GF-D8 (cell line): ENCODE measurements around the gene CA5A.
"Not testable (repeated sequence)": the region's sequence is repeated elsewhere in the genome, so short reads cannot be mapped to it uniquely, and the experiment has no call there.

Source experiments
- DNase-seq: peaks from one replicate; lab custom pipeline; 2025; lab: John Stamatoyannopoulos, UW

The CA5A gene

DNA sequence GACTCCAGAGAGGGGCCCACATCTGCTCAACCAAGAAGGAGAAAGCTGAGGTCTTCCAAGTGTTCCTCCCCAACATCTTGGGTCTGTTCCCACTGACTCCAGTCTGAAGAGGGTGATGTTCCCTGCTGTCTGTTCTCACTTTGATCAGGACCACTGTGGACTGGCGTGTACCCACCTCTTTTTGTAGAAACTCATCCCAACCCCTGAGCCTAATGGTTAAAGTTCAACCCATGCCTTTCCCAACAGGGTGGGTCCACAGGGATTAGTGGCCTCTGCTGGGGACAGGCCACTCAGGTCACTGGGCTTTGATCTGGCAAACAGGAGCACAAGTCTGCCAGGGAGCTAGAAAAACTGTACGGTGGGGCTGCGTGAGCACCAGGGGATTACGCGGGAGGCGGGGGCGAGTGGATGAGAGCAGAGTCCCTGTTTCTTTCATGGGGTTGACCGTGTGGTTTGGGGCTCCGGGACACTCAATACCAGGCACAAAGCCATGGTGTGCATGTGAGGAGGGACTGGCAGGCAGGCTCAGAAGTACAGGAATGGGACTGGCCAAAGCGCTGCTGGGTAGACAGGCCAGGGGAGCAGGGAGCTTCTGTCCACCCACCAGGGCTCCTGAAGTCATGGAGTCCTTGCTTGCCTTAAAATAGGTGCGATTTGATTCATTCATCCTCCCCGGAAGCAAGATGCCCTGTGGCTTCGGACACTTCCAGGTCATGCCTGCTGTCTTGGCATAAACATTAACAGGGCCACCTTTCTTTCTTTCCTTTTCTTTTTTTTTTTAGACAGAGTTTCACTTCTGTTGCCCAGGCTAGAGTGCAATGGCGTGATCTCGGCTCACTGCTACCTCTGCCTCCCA, at the start of gene CA5A:
Gene CA5A (minus strand): TSS at position 155 of the 856 bp plus-strand sequence. CDS start 79 bp downstream, at position 76.
- no peak for DNase-seq

DNA sequence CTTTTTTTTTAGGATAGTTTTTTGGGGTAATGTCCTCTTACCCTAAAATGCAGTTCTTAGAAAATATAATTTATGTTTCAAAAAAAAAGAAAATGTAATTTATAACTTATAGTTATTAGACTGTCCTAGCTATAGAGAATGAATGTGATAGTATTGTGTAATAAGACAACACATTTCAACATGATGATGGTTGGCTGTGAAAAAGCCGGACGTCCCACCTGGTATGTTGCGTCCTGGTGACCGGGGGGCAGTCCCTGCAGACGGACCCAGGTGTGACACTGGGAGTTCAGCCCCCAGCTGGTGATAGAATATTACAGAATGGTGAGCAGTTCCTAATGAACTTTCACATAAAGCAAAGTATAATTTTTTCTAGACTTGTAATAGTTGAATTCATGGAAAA, 49.2 kb upstream of the CA5A start:
- DNase-seq: not testable (repeated sequence)

DNA sequence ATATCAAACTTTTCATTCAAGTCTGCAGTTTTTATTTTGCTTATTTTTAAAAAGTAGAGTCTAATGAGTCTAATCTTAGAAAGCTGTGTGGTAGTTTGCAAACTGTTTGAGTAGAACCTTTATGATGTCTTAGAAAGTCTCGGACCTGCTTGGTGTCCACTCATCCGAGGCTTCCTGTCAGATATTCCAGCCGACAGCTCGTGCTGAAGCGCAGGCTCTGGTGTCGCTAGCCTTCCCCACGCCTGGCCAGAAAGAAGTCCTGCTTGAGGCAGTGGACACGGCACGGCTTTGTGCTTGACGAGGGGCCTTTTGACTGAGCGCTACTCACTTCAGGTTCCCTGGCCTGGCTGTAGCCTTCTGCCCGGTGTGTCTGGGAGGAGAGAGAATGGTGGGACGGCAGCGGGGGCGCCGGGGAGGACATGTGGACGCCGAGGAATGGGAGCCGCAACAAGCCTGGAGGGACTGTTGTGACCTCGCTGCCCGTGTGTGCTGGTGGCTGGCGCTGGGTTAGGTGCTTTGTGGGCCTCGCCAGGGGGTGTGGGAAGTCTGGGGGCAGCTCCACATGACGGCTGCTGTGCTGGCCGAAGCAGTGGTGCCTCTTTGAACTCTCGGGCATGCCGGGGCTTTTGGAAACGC, 48.4 kb upstream of the CA5A start:
- DNase-seq: no peak

DNA sequence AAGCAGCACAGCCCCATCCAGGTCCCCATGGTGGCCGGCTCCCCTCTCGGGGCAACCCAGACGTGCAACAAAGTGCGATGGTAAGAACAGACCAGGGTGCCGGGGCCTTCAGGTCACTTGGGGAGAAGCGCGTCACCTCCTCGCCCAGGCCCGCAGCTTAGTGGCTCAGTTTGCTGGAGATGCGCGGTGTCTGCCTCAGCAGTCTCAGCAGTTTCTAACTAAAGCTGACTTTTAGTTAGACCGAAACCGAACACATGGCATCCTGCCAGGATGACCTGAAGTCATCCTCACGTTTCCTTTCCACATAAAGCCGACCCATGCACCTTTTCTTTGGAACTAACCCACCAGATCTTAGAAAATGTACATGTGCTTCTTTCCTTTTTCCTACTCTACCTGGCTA, 47.9 kb upstream of the CA5A start:
- not testable (repeated sequence) for DNase-seq

DNA sequence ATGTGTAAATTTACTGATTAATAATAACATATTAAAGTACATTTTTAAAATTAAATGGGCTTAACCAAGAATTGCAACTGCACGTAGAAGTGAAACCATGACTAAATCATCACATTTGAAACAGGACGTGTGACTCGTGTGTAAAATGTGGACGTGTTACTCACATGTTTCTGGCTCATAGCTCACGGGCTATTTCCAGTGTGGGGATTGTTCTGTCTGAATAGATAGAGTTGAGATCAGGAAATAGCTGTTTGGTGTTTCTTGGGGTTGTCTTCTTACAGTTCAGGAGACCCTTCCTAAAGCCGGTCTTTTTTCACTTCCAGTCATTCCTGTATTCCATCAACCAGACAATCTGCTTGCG, 47.4 kb upstream of the CA5A start:
- DNase-seq: not testable (repeated sequence)

DNA sequence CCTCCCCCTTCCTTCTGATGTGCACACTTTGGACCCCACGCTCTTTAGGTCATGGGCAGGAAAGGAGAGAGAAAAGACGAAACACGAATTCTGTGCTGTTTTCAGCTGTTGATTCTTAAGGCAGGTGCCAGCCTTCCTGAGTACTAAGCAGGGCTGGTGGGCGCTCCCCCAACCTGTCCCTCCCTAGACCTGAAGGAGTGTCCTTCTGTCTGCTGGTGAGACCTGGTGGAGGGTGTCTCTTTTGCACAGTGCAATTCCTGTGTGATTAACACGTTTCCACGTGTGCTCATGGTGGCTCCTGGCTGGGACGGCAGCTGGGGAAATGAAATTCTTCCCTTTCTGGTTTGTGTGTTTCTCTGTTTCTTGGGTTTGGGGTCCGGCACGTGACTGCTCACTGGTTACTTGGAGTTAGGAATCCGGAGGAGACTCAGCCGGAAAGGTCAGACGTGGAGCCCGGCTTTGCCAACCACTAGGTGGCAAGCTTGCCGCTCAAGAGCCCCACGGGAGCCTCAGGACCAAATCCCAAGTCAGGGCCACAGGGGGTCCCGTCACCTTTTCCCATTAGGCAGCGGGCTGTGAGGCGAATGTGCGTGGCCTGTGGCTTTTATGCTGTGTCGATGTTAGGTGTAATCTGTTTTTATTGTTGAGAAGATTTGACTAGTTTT, 46.9 kb upstream of the CA5A start:
- not testable (repeated sequence) for DNase-seq

DNA sequence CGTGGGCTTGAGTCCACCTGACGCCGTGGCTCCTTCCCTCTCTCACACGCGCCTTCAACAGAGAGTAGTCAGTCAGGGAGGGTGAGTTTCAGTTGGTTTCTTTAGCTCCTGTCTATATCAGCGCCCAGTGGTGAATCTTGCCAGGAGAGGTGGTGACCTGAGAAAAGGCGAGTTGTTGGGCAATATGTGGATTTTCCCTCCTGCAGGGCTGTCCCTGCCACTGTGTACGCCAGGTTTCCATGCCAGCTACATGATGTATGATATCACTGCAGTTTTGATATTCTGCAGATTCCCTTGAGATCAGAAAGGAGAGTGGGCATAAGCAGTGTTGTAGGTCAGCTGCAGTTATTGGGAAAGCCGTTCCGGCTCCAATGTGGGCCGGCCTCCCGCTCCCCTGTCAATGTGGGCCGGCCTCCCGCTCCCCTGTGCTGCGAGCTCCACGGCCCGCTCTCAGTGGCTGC, 46.3 kb upstream of the CA5A start:
- no peak for DNase-seq

DNA sequence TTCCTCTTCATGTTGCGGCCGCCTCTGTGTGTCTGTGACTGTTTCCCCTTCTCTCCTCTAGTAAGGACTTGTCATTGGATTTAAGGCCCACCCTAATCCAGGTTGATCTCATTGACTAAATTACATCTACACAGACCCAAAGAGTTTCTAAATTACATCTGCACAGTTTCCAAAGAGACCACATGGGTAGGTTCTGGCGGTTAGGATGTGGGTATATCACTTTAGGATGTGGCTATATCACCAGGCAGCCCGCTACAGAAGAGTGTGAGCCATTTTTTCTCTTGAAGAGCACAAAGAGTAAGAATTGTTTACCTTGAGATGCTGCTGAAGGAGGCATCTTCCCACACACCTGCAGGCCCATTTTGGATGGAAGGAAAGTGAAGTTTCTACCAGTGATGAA, 45.0 kb upstream of the CA5A start:
- not testable (repeated sequence) for DNase-seq

DNA sequence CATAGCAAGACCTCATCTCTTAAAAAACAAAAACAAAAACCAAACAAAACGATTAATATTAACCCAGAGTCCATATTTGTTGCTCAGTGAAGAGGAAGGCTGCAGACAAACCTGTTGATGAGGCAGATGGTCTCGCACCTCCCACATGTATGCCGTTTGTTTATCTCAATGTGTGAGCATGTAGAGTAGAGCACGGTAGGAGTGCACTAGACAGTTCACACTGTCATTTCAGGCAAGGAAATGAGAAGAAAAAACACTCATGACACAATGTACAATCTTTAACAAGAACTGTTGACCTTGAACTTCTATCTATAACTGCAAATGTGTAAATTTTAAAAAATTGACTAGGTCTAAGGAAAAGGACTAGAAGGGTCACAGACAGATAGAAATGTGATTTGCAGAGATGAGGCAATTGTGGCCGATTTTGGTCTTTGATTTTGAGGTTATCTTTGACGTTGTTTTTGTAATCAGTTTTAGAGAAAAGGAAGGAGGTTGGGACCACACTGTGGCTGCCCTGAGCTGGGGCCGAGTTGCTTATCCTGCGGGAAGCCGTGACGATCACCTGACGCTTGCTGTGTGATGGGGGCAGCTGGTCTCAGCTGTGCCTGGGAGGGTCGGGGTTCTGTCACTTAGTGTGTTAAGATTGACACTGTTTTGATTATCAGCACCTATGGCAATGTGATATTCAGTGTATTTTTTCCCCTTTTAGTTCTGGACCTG, 43.7 kb upstream of the CA5A start:
- not testable (repeated sequence) for DNase-seq

DNA sequence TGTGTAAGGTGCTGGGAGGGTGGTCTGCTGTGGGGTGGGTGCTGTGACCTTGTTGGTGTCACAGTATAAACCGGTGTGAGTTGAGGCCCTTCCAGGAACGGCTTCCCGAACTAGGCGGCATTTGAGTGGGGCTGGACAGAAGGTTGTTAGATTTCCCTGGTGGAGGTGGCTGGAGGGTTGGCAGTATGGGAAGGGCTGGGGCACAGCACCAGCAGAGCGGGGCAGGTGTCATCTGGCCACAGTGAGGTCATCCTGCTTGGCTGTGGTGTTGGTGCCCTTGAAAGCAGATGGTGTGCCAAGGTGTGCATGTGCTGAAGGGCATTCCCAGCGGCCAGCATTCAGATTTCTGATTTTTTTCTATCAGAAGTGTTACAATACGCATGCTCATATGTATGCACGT, 43.0 kb upstream of the CA5A start:
- DNase-seq: no peak

DNA sequence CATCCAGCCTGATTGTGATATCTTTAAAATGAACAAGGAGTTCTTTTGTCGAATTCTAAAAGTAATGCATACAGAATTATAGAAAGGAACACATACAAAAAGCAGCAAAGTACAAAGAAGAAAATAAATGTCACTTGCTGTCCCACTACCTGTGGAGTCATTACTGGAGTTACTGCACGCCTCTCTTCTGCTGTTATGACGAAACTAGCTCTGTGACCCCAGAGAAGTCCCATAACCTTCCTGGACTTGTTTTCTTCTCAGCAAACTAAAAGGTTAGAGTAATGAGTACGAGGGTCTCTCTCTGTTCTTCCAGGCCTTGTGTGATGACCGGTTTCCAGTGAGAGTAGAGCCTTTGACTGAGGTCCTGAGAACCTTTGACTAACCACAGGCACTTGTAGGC, 41.8 kb upstream of the CA5A start:
- no peak for DNase-seq

DNA sequence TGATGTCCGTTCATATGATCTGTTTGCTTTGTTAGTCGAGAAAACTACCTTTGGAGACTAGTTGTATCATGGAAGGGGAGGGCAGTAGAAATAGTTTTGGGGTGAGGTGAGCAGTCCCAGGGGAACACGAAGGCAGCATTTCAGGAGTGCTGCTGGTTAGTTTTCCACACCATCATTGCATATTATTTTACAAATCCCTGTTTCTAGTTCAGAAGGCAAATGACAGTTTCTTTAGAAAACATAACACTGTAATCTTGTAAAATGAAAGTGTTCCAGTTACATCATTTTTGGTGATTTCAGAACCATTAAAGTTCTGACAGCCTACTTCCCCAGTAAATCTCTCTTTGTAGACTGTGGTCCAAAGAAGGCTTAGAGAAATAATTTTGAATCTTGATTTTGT, 40.3 kb upstream of the CA5A start:
- no peak for DNase-seq

DNA sequence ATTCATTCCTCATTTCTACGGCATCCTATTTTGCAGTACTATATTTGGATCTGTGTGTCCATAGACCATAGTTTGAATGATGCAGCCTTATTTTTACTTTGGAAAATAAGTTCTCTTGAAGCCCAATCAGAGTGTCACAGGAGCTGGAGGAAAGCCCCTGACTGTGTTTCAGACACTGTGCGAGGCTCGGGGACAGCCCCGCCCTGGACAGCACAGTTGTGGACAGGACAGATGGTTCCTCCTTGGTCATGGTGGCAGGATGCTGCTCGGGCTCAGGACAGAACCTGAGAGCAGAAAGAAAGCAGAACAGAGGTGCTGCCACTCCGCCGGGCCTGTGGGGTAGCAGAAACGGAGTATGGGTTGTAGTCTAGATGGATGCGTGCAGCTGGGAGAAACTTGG, 37.8 kb upstream of the CA5A start:
- no peak for DNase-seq

DNA sequence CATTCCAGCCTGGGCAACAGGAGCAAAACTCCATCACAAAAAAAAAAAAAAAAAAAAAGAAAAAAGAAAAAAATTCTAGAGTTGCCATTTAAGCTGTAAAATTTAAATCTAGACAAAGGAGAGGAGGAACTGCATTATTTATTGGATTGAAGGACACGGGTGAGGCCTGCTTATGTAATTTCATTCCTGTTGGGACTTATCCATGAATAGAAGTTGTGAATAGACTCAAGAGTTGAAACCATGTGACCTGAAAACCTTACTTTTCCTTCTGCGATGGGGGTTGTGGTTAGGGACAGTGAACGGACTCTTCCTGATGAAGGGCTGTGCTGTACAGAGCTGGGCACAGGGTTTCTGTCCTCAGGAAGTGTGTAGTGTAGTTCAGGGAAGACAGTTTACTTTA, 37.4 kb upstream of the CA5A start:
- DNase-seq: no peak

DNA sequence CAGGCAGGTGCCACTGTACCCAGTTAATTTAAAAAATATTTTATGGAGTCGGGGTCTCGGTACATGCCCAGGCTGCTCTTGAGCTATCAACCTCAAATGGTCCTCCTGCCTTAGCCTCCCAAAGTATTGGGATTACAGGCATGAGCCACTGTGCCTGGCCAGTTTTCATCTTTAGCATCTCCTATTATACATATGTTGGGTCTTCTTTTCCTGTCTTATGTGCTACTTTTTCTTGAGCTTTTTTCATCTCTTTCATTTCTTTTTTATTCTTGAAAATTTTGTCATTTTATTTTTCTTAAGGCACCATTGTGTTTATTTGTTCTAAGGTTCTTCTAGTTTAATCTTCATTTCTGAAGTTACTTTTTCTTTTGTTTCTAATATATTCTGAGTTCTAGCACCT, 35.6 kb upstream of the CA5A start:
- no peak for DNase-seq

DNA sequence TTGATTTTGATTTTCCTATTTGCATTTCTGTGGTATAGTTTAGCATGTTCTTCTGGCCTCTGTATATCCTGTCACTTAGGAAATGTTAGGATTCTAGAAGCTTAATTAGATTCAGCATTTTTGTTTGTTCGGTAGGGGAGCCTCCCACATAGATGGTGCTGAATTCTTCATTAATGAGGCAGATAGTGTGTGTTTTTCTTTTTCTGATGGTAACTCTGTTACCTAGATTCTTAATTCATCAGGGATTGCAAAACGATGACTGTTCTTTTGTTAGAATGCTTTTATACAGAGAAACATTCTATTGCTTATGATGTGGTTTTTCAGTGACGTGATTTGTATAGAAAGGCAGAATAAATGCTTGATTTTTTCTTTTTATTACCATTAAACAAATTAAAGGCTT, 33.9 kb upstream of the CA5A start:
- no peak for DNase-seq

DNA sequence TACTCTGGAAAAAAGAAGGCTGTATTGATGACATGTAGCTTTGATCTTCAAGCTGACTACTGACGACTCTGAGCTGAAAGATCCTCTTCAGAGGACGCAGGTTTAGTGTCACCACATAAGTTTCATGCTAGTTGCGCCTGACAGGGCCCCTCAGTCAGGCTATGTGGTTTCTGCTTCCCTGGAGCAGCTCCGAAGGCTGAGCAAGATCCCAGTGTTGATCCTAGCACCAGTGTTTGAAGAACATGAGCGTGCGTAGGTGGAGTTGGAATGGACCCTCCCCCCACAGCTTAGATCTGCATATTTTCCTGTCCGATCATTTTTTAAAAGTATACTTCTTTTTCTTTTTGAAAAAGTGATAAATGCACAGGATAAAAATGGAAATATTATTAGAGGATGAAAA, 32.2 kb upstream of the CA5A start:
- no peak for DNase-seq

DNA sequence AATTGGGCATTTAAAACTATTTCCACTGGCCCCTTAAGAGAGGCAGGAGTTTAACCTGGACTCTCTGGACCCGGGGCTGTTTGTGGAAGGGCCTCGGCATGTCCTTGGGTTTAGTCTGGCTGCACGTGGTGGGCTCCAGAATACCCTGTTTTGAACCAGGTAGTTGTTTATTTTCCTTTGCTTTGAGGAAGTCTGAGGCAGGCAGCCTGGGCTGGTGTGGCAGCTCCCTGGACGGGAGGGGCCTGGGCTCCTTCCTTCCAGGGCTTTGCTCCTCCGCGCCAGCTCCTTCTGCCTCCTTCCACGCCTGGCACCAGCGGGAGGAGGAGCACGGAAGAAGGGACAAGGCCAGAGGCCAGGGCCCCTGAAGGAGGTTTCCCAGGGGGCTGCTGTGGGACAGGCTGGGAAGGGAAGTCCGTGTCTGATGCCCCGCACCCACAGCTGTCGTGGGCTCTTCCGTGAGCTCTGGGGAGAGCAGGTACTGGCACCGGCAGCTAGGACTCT, 30.4 kb upstream of the CA5A start:
- DNase-seq: no peak

DNA sequence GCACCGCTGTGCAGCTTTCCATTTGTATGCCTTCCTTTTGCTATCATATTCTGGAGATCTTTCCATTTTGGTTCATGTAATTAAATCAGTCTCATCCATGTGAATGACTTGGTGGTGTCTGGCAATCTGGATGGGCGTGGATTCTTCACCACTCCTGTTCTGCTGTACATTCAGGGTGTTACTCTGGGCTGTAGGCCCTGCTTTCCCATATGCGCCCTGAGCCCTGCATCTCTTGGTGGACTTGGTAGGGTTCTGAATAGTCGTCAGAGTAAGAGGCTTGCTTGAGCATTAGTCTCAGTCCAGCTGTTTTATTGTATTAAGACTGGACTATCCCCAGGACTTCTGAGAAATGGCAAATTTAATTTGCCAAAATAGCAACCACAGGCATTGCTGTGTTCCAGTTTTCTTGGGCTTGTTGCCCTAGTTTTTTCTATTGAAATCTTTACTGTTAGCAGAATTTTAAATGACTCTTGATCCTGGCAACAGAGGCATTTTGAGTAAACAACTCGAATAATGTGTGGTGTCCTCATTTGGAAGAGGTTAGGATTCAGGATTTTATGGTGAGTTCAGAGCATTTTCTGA, 29.8 kb upstream of the CA5A start:
- DNase-seq: no peak

DNA sequence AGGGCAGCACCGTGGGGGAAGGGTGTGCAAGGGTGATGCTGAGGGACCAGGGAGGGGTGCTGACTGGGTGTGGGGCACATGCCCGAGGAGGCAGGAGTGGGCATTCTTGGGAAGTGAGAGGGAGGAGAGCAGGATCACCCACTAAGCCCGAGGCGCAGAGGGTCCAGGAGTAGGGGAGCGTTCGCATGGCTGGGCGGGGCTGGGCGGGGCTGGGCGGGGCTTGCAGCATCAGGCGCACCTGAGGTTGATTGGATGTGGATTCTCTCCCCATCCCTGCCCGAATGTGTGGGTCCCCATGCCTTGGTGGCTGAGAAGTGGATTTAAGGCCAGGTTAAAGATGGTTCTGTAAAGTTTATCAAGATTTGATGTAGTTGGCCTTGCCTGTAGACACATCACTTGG, 29.1 kb upstream of the CA5A start:
- DNase-seq: no peak

DNA sequence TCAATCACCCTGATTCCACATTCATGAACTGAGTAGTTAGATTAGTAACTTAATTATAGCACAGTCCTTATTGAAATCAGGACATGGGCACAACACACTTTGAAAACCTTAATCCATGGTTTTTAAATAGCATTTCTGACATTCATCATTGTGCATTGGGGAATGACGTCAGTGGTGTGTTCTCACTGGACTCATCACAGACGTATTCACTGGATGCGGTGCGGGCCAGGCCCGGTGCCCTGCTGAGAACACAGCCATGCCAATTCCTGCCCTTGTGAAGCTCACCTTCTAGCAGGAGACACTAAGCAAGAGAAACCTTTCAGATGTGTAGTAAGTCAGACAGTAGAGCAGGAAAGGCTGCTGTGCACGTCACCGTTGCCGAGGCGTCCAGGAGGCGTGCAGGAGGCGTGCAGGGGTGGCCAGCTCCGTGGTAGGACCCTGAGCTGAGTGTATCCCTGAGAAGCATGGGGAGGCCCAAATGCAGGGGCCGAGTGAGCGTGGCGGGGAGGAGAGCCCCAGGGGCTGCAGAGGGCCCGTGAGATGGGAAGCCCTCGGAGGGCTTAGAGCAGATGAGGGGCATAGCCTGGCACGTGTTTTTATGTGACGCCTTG, 27.8 kb upstream of the CA5A start:
- DNase-seq: no peak
